Measurements from ENCODE around the gene TCF4. TPM values are rescaled to one million over a fixed set of nuclear protein-coding genes. Genes with fewer than 3 reads are reported as not detected.

Gene TCF4
- total RNA-seq, 2 experiments from 2014 or later: 75.9 to 76.0 TPM

DNA sequence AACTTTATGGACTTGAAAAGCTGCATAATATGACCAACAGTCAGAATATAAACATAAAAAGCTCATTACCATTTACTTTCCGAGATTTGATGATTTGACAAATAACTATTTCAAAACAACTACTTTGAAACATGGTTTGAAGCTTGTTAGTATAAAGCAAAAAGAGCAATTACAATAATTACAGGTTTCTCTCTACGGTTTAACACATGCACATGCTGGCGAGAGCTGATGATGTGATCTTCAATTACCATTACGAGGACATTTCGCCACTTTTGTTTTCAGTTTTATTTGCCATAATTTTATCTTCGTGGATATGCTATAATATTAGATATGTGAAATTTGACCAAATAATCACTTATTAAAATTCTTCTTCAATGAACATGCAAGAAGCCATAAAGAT is 270.1 kb downstream of the TCF4 start:
- H3K9me2 ChIP-seq (ENCODE audit: insufficient read depth, low read length): no peaks in the 10 kb centered on the region
- peak overlapping the region; percentile 76 for H3K4me2 ChIP-seq (ENCODE audit: low read length)
- H3K9me3 ChIP-seq (ENCODE audit: low read length): no peaks in the 10 kb centered on the region
- BruUV-seq (replicated peaks): no TSS peak
- CTCF ChIA-PET (ENCODE audit: unreplicated experiment): no interaction called here
- TF ChIP-seq, protein P1, sequence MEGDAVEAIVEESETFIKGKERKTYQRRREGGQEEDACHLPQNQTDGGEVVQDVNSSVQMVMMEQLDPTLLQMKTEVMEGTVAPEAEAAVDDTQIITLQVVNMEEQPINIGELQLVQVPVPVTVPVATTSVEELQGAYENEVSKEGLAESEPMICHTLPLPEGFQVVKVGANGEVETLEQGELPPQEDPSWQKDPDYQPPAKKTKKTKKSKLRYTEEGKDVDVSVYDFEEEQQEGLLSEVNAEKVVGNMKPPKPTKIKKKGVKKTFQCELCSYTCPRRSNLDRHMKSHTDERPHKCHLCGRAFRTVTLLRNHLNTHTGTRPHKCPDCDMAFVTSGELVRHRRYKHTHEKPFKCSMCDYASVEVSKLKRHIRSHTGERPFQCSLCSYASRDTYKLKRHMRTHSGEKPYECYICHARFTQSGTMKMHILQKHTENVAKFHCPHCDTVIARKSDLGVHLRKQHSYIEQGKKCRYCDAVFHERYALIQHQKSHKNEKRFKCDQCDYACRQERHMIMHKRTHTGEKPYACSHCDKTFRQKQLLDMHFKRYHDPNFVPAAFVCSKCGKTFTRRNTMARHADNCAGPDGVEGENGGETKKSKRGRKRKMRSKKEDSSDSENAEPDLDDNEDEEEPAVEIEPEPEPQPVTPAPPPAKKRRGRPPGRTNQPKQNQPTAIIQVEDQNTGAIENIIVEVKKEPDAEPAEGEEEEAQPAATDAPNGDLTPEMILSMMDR (conservative IDR thresholded peaks at IDR 0.05; ENCODE audit: low read length): no peak
- no peak for TF ChIP-seq EZH2phosphoT487 (IDR thresholded peaks at IDR 0.05; ENCODE audit: borderline replicate concordance, low read depth, low read length)
- no peaks in the 10 kb centered on the region; the same call in 1 of the 2 replicates for H3K36me3 ChIP-seq (ENCODE audit: insufficient read depth, low read length)
- POLR2A ChIA-PET: interaction anchor here (0.6 to 2.2 kb wide), 6 partner anchors 9 to 131 kb away, joined by 3 to 6 read pairs (median 3); no protein-coding TSS in a partner anchor
- peak overlapping the region; percentile 73 for H3K4me3 ChIP-seq (ENCODE audit: low read depth, low read length, poor library complexity, severe bottlenecking)
- peaks cover 80% of the 10 kb centered on the region for H3K79me2 ChIP-seq (ENCODE audit: insufficient read depth, low read depth, low read length)
- peaks cover 56% of the 10 kb centered on the region for H3K4me1 ChIP-seq (ENCODE audit: insufficient read depth, low read length, poor library complexity, severe bottlenecking)
- DNase-seq (ENCODE audit: low spot score): no peak
- H2AFZ ChIP-seq (ENCODE audit: low read length): no peak overlapping the region
- intact Hi-C loops (cut with micrococcal nuclease; ENCODE audit: unreplicated experiment): no loop called here
- H4K20me1 ChIP-seq (ENCODE audit: insufficient read depth, low read length): peaks cover 21% of the 10 kb centered on the region; the same call in 1 of the 2 replicates
- H3K27ac ChIP-seq (ENCODE audit: low read depth, low read length, poor library complexity, severe bottlenecking): no peak overlapping the region

DNA sequence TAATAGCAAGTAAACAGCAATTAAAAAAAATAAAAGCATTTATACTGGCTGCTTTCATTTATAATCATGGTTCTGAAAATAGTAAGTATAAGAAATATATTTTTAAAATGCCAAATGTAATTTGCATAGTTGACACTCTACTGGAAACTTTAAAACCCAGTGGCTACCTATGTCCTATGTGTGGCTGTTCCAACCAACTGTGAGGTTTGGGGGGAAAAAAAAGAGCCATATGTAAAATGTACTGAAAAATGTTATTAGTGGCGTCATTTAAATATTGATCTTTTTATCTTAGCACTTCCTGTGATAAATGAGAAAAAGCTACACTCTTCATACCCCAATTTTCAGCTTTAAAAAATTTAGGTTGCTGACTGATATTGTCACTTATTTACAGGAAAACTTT is 270.7 kb downstream of the TCF4 start:
- intact Hi-C loops (cut with micrococcal nuclease; ENCODE audit: unreplicated experiment): no loop called here
- DNase-seq (ENCODE audit: low spot score): no peak
- H3K9me2 ChIP-seq (ENCODE audit: insufficient read depth, low read length): no peaks in the 10 kb centered on the region
- H3K9me3 ChIP-seq (ENCODE audit: low read length): no peaks in the 10 kb centered on the region
- ChIA-PET CTCF (ENCODE audit: unreplicated experiment) (no interaction called here), POLR2A (interaction anchor here (0.6 to 2.2 kb wide), 6 partner anchors 10 to 132 kb away, joined by 3 to 6 read pairs (median 3); no protein-coding TSS in a partner anchor)
- no peak overlapping the region for H2AFZ ChIP-seq (ENCODE audit: low read length)
- no peak overlapping the region for H3K27ac ChIP-seq (ENCODE audit: low read depth, low read length, poor library complexity, severe bottlenecking)
- no TSS peak for BruUV-seq (replicated peaks)
- peaks cover 56% of the 10 kb centered on the region for H3K4me1 ChIP-seq (ENCODE audit: insufficient read depth, low read length, poor library complexity, severe bottlenecking)
- peaks cover 21% of the 10 kb centered on the region; the same call in 1 of the 2 replicates for H4K20me1 ChIP-seq (ENCODE audit: insufficient read depth, low read length)
- H3K4me3 ChIP-seq (ENCODE audit: low read depth, low read length, poor library complexity, severe bottlenecking): peak overlapping the region; percentile 73
- H3K79me2 ChIP-seq (ENCODE audit: insufficient read depth, low read depth, low read length): peaks cover 78% of the 10 kb centered on the region
- TF ChIP-seq, protein P1 (conservative IDR thresholded peaks at IDR 0.05; ENCODE audit: low read length): no peak
- TF ChIP-seq EZH2phosphoT487 (IDR thresholded peaks at IDR 0.05; ENCODE audit: borderline replicate concordance, low read depth, low read length): no peak
- H3K4me2 ChIP-seq (ENCODE audit: low read length): peak overlapping the region; percentile 76
- no peaks in the 10 kb centered on the region; the same call in 1 of the 2 replicates for H3K36me3 ChIP-seq (ENCODE audit: insufficient read depth, low read length)

DNA sequence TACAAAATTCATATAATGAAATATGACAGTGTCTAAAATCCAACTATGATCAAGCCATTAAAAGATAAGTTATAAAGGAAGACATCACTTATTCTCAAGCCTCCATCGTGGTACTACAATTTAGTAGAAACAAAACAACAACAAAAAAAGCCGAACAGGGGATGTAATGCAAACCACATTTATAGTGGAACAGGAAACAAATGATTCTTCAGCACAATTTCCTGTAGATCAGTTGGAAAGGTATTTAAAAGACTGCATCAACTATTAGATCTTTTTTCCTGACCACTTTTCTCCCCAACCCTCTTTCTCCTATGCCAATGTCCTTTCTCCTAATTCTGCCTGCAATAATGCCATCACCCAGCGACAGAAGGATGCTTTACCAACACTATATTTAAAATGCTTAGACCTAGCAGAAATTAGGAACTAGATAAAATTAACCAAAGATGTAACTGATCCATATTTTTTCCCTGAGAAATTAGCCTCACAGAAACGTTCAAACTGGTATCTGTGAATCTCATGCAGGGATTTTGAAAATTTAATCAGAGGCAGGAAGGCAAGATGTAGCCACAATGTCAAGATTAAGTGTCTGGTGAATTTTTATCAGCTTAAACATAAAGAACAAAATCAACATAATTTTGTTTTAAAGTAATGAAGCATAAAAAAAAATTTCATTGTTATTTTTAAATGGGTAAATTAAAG is 271.4 kb downstream of the TCF4 start:
- ChIA-PET CTCF (ENCODE audit: unreplicated experiment) (no interaction called here), POLR2A (interaction anchor here (2.2 kb wide), 1 partner anchor 10 kb away, joined by 6 read pairs; no protein-coding TSS in a partner anchor)
- TF ChIP-seq EZH2phosphoT487 (IDR thresholded peaks at IDR 0.05; ENCODE audit: borderline replicate concordance, low read depth, low read length): no peak
- TF ChIP-seq, protein P1 (conservative IDR thresholded peaks at IDR 0.05; ENCODE audit: low read length): no peak
- DNase-seq (ENCODE audit: low spot score): no peak
- Histone ChIP-seq H3K79me2 (ENCODE audit: insufficient read depth, low read depth, low read length) (peaks cover 83% of the 10 kb centered on the region), H3K27ac (ENCODE audit: low read depth, low read length, poor library complexity, severe bottlenecking) (no peak overlapping the region), H2AFZ (ENCODE audit: low read length) (no peak overlapping the region), H3K4me3 (ENCODE audit: low read depth, low read length, poor library complexity, severe bottlenecking) (no peak overlapping the region), H3K36me3 (ENCODE audit: insufficient read depth, low read length) (no peaks in the 10 kb centered on the region; the same call in 1 of the 2 replicates), H3K9me3 (ENCODE audit: low read length) (no peaks in the 10 kb centered on the region), H3K9me2 (ENCODE audit: insufficient read depth, low read length) (no peaks in the 10 kb centered on the region), H3K4me1 (ENCODE audit: insufficient read depth, low read length, poor library complexity, severe bottlenecking) (peaks cover 56% of the 10 kb centered on the region), H3K4me2 (ENCODE audit: low read length) (peak overlapping the region; percentile 76), H4K20me1 (ENCODE audit: insufficient read depth, low read length) (peaks cover 21% of the 10 kb centered on the region; the same call in 1 of the 2 replicates)
- no TSS peak for BruUV-seq (replicated peaks)
- intact Hi-C loops (cut with micrococcal nuclease; ENCODE audit: unreplicated experiment): no loop called here

Measured in OCI-LY7 (cell line).